PC-9 (cell line): ENCODE results near the gene TRMT112. TPM values are rescaled to one million over a fixed set of nuclear protein-coding genes. Genes with fewer than 3 reads are reported as not detected.

Experiments used
- BruUV-seq: library from RNA; stranded (reverse); fragments of 400-500 nt; replicated peaks from 2 replicates; lab custom pipeline; 2021; lab: Mats Ljungman, UMichigan
- CTCF ChIA-PET: fragments of 300-600 bp; sonication (Branson Sonifier 250); formaldehyde crosslinking; loops from one replicate; lab custom pipeline; 2022; ENCODE audit warnings: antibody characterized with exemption; lab: Charles Lee
- POLR2A ChIA-PET: fragments of 300-600 bp; sonication (Branson Sonifier 250); formaldehyde crosslinking; loops from one replicate; lab custom pipeline; 2022; ENCODE audit warnings: antibody characterized with exemption; ENCODE audit not compliant: unreplicated experiment; lab: Charles Lee
- DNase-seq, 2 experiments: peaks; one replicate each; pipeline versions ENCODE4 v3.0.0 to v3.0.0-alpha.2; 2015 to 2022; ENCODE audit warnings: mixed read lengths in 1 of 2
- H2AFZ ChIP-seq: fragments of 200-600 bp; sonication (generic); 2 replicates; pipeline ENCODE4 v1.8.1; 2017; ENCODE audit warnings: antibody characterized with exemption
- H3F3A ChIP-seq: fragments of 200-600 bp; sonication (generic); 2 replicates; pipeline ENCODE4 v1.8.1; 2017; ENCODE audit warnings: antibody characterized with exemption, mild to moderate bottlenecking, low read depth; ENCODE audit not compliant: insufficient read depth
- H3K27ac ChIP-seq: fragments of 200-600 bp; sonication (generic); 2 replicates; pipeline ENCODE4 v1.6.1; 2016; ENCODE audit warnings: mixed run types
- H3K27me3 ChIP-seq: fragments of 200-600 bp; sonication (generic); 2 replicates; pipeline ENCODE4 v1.6.1; 2016; ENCODE audit warnings: low read depth, mixed run types; ENCODE audit not compliant: insufficient read depth
- H3K36me3 ChIP-seq: fragments of 200-600 bp; sonication (generic); 2 replicates; pipeline ENCODE4 v1.6.1; 2016; ENCODE audit warnings: low read depth, mixed run types
- H3K4me1 ChIP-seq: fragments of 200-600 bp; sonication (generic); replicated peaks from 2 replicates; pipeline ENCODE4 v1.6.1; 2016; ENCODE audit warnings: mixed run types; ENCODE audit not compliant: insufficient read depth
- H3K4me2 ChIP-seq: fragments of 200-600 bp; sonication (generic); 2 replicates; pipeline ENCODE4 v1.6.1; 2017; ENCODE audit warnings: mixed run types
- H3K4me3 ChIP-seq: fragments of 200-600 bp; sonication (generic); 2 replicates; pipeline ENCODE4 v1.6.1; 2016; ENCODE audit warnings: mixed run types
- H3K79me2 ChIP-seq: fragments of 200-600 bp; sonication (generic); 2 replicates; pipeline ENCODE4 v1.6.1; 2017; ENCODE audit warnings: low read depth, mixed run types
- H3K9me2 ChIP-seq: fragments of 200-600 bp; sonication (generic); 2 replicates; pipeline ENCODE4 v1.8.1; 2017; ENCODE audit warnings: mild to moderate bottlenecking; ENCODE audit not compliant: insufficient read depth
- H3K9me3 ChIP-seq: fragments of 200-600 bp; sonication (generic); 2 replicates; pipeline ENCODE4 v1.8.1; 2016; ENCODE audit warnings: low read depth; ENCODE audit not compliant: insufficient read depth
- H4K20me1 ChIP-seq: fragments of 200-600 bp; sonication (generic); 2 replicates; pipeline ENCODE4 v1.8.1; 2017; ENCODE audit not compliant: insufficient read depth
- EZH2 ChIP-seq: fragments of 200-600 bp; sonication (generic); IDR thresholded peaks from 2 replicates; pipeline ENCODE4 v1.8.0; 2017; ENCODE audit warnings: antibody characterized with exemption, low read depth
- intact Hi-C: fragments of 100-400 bp; cut with micrococcal nuclease; formaldehyde crosslinking; loops from one replicate; pipeline ENCODE4 v1.10.0; 2022; ENCODE audit not compliant: unreplicated experiment
- total RNA-seq: library from RNA; stranded (reverse); gene quantifications from 2 replicates; pipeline ENCODE4 v1.2.3, GENCODE V29; 2021
- TF ChIP-seq, protein P1 (sequence below): fragments of 200-600 bp; sonication (generic); conservative IDR thresholded peaks from 2 replicates; pipeline ENCODE4 v1.6.1; 2017; ENCODE audit warnings: mixed run types, antibody characterized with exemption, mild to moderate bottlenecking, moderate library complexity

The TRMT112 gene
- total RNA-seq, 1 experiment from 2014 or later: 275 TPM

- ChIA-PET POLR2A (interaction anchor here (0.6 kb wide), 1 partner anchor 77 kb away, joined by 3 read pairs; no protein-coding TSS in a partner anchor), CTCF (no interaction called here)
- Histone ChIP-seq H3K36me3 (peaks cover 7% of the 10 kb centered on the region; the same call in 1 of the 2 replicates), H3K27me3 (no peaks in the 10 kb centered on the region), H3K4me2 (no peak overlapping the region), H3K4me3 (no peak overlapping the region), H4K20me1 (no peaks in the 10 kb centered on the region), H2AFZ (no peak overlapping the region), H3K79me2 (peaks cover 22% of the 10 kb centered on the region), H3K9me2 (no peaks in the 10 kb centered on the region), H3K4me1 (peaks cover 34% of the 10 kb centered on the region), H3F3A (peaks cover 37% of the 10 kb centered on the region; the same call in 1 of the 2 replicates), H3K9me3 (no peaks in the 10 kb centered on the region), H3K27ac (no peak overlapping the region)
- intact Hi-C loops: no loop called here
- BruUV-seq: no TSS peak
- DNase-seq: no peak
- TF ChIP-seq, protein P1, sequence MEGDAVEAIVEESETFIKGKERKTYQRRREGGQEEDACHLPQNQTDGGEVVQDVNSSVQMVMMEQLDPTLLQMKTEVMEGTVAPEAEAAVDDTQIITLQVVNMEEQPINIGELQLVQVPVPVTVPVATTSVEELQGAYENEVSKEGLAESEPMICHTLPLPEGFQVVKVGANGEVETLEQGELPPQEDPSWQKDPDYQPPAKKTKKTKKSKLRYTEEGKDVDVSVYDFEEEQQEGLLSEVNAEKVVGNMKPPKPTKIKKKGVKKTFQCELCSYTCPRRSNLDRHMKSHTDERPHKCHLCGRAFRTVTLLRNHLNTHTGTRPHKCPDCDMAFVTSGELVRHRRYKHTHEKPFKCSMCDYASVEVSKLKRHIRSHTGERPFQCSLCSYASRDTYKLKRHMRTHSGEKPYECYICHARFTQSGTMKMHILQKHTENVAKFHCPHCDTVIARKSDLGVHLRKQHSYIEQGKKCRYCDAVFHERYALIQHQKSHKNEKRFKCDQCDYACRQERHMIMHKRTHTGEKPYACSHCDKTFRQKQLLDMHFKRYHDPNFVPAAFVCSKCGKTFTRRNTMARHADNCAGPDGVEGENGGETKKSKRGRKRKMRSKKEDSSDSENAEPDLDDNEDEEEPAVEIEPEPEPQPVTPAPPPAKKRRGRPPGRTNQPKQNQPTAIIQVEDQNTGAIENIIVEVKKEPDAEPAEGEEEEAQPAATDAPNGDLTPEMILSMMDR: no peak
- TF ChIP-seq EZH2: no peak
Measured at GRCh38 chr11:64323373-64323772, 6.0 kb upstream of the TRMT112 start.

DNA sequence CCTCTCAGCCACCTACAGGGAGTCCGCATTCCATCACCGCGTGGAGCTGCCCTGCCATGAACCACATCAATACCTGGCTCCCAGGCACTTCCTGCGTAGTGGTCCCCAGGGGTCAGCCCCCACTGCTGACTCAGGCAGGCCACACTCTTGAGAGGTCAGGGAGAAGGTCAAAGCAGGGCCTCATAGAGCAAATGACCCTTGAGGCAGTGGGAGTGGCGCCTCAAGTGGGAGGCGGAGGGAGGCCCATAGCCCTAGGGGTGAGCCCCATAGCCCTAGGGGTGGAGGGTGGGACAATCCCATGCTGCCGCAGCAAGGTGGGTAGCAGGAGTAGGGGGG lies 5.5 kb upstream of the TRMT112 start:
- H3K4me3 ChIP-seq: no peak overlapping the region
- no peaks in the 10 kb centered on the region for H4K20me1 ChIP-seq
- H3K27ac ChIP-seq: no peak overlapping the region
- H3K9me2 ChIP-seq: no peaks in the 10 kb centered on the region
- H3K4me2 ChIP-seq: no peak overlapping the region
- H3K27me3 ChIP-seq: no peaks in the 10 kb centered on the region
- no peaks in the 10 kb centered on the region for H3K9me3 ChIP-seq
- intact Hi-C loops: no loop called here
- peaks cover 7% of the 10 kb centered on the region; the same call in 1 of the 2 replicates for H3K36me3 ChIP-seq
- no peak for TF ChIP-seq EZH2
- TF ChIP-seq, protein P1: no peak
- CTCF ChIA-PET: no interaction called here
- DNase-seq: peak in 1 of 2 experiments; percentile 21
- peaks cover 34% of the 10 kb centered on the region for H3K4me1 ChIP-seq
- POLR2A ChIA-PET: interaction anchor here (0.6 kb wide), 1 partner anchor 77 kb away, joined by 3 read pairs; no protein-coding TSS in a partner anchor
- H3F3A ChIP-seq: peaks cover 37% of the 10 kb centered on the region; the same call in 1 of the 2 replicates
- peaks cover 24% of the 10 kb centered on the region for H3K79me2 ChIP-seq
- H2AFZ ChIP-seq: no peak overlapping the region
- BruUV-seq: no TSS peak

- POLR2A ChIA-PET: interaction anchor here (0.6 to 0.7 kb wide), 3 partner anchors 10 to 1101 kb away, joined by 5 to 10 read pairs (median 8); partner anchors contain the start of gene NEAT1
Measured at GRCh38 chr11:64321533-64321932, 4.2 kb upstream of the TRMT112 start.

More at GRCh38 chr11:64321533-64321932, 4.2 kb upstream of the TRMT112 start:
- no peaks in the 10 kb centered on the region for H3K9me2 ChIP-seq
- CTCF ChIA-PET: interaction anchor here (0.7 to 1.3 kb wide), 3 partner anchors 10 to 33 kb away, joined by 4 to 13 read pairs (median 7); no protein-coding TSS in a partner anchor
- peaks cover 7% of the 10 kb centered on the region; the same call in 1 of the 2 replicates for H3K36me3 ChIP-seq
- no TSS peak for BruUV-seq
- H3K79me2 ChIP-seq: peaks cover 30% of the 10 kb centered on the region
- H2AFZ ChIP-seq: no peak overlapping the region
- no peaks in the 10 kb centered on the region for H3K27me3 ChIP-seq
- H3K4me3 ChIP-seq: no peak overlapping the region
- peaks cover 2% of the 10 kb centered on the region; the same call in 1 of the 2 replicates for H4K20me1 ChIP-seq
- intact Hi-C loops: loop anchor here (1.0 kb wide), 1 partner anchor 11 kb away; no protein-coding TSS in a partner anchor
- H3K27ac ChIP-seq: peak overlapping the region; percentile 46
- peaks cover 42% of the 10 kb centered on the region for H3F3A ChIP-seq
- TF ChIP-seq, protein P1: no peak
- no peak for TF ChIP-seq EZH2
- DNase-seq: peak; percentile 89 to 91
- H3K9me3 ChIP-seq: no peaks in the 10 kb centered on the region
- peak overlapping the region; percentile 23; the same call in 1 of the 2 replicates for H3K4me2 ChIP-seq
- H3K4me1 ChIP-seq: peaks cover 34% of the 10 kb centered on the region
